GM21723 (cell line): ENCODE results near the gene ADGRE2.

Experiments used
- ATAC-seq: cut with Tn5 transposase; IDR thresholded peaks from one replicate; pipeline ENCODE4 v1.9.1; 2021; ENCODE audit warnings: mild to moderate bottlenecking, moderate library complexity; ENCODE audit not compliant: unreplicated experiment

ADGRE2 gene

GRCh38 chr19:14748601-14749000, 29.8 kb downstream of the ADGRE2 start:
- no peak for ATAC-seq

- ATAC-seq: no peak
Measured at GRCh38 chr19:14746886-14747285, 31.5 kb downstream of the ADGRE2 start.

GRCh38 chr19:14735915-14736314, 42.4 kb downstream of the ADGRE2 start:
- no peak for ATAC-seq

GRCh38 chr19:14733574-14733973, 44.8 kb downstream of the ADGRE2 start:
- ATAC-seq: no peak

- ATAC-seq: no peak
Measured at GRCh38 chr19:14732510-14732909, 45.9 kb downstream of the ADGRE2 start.

- ATAC-seq: no peak
Measured at GRCh38 chr19:14731200-14731599, 47.2 kb downstream of the ADGRE2 start.

GRCh38 chr19:14728595-14728994, 49.8 kb downstream of the ADGRE2 start:
- no peak for ATAC-seq

- no peak for ATAC-seq
Measured at GRCh38 chr19:14722127-14722526, 56.2 kb downstream of the ADGRE2 start.

GRCh38 chr19:14719162-14719561, 59.2 kb downstream of the ADGRE2 start:
- ATAC-seq: no peak

- ATAC-seq: no peak
Measured at GRCh38 chr19:14718522-14719116, 59.7 kb downstream of the ADGRE2 start.

GRCh38 chr19:14715841-14716240, 62.5 kb downstream of the ADGRE2 start:
- ATAC-seq: no peak

- no peak for ATAC-seq
Measured at GRCh38 chr19:14704450-14704849, 73.9 kb downstream of the ADGRE2 start.

GRCh38 chr19:14703833-14704232, 74.5 kb downstream of the ADGRE2 start:
- ATAC-seq: no peak

- ATAC-seq: no peak
Measured at GRCh38 chr19:14700711-14701375, 77.5 kb downstream of the ADGRE2 start.

- no peak for ATAC-seq
Measured at GRCh38 chr19:14699641-14700040, 78.7 kb downstream of the ADGRE2 start.

- no peak for ATAC-seq
Measured at GRCh38 chr19:14695471-14695870, 82.9 kb downstream of the ADGRE2 start.

- no peak for ATAC-seq
Measured at GRCh38 chr19:14694641-14695266, 83.6 kb downstream of the ADGRE2 start.

GRCh38 chr19:14689598-14690503, 88.5 kb downstream of the ADGRE2 start, which contains the start of gene ZNF333:
Gene ZNF333, plus strand, starts transcription at chr19:14690048. Its CDS starts 3,444 bp downstream, at chr19:14693492.
- peak; percentile 88 for ATAC-seq

- ATAC-seq: no peak
Measured at GRCh38 chr19:14686411-14686810, 91.9 kb downstream of the ADGRE2 start.

GRCh38 chr19:14683439-14683838, 94.9 kb downstream of the ADGRE2 start:
- ATAC-seq: no peak
